ENCODE data around the gene TUBGCP6. TPM values are rescaled to one million over a fixed set of nuclear protein-coding genes. Genes with fewer than 3 reads are reported as not detected.
A peak's percentile ranks its signal among the peaks of the same experiment; 100 is the strongest.

Gene TUBGCP6
- total RNA-seq, 1 donor from 2014 or later = 45.4 TPM

- Histone ChIP-seq H3K4me1 (peaks cover 53% of the 10 kb centered on the region), H3K27me3 (no peaks in the 10 kb centered on the region), H3K9me3 (no peaks in the 10 kb centered on the region), H3K36me3 (peaks cover 0 to 30% of the 10 kb centered on the region in 2 donors), H3K4me3 (peak overlapping the region; percentile 76 to 85), H3K27ac (no peak overlapping the region)
- no peak for DNase-seq (ENCODE audit: extremely low spot score in 2 of 2)
- intact Hi-C loops (cut with DNase I) = no loop called here
- no peak for TF ChIP-seq POLR2A (IDR thresholded peaks at IDR 0.05)
- no peak for TF ChIP-seq CTCF (IDR thresholded peaks at IDR 0.05)
These were observed 42.6 kb downstream of the TUBGCP6 start for GRCh38 chr22:50202130-50202666.

GRCh38 chr22:50201191-50202129 lies 43.4 kb downstream of the TUBGCP6 start:
- Histone ChIP-seq H3K36me3 (peaks cover 0 to 28% of the 10 kb centered on the region in 2 donors), H3K9me3 (no peaks in the 10 kb centered on the region), H3K27ac (peak overlapping the region; percentile 57), H3K27me3 (no peaks in the 10 kb centered on the region), H3K4me3 (peak overlapping the region; percentile 76 to 85), H3K4me1 (peaks cover 46% of the 10 kb centered on the region)
- DNase-seq (ENCODE audit: extremely low spot score in 2 of 2) = no peak
- intact Hi-C loops (cut with DNase I) = no loop called here
- no peak for TF ChIP-seq CTCF (IDR thresholded peaks at IDR 0.05)
- TF ChIP-seq POLR2AphosphoS5 (IDR thresholded peaks at IDR 0.05; ENCODE audit: insufficient read depth in 1 of 2, low read depth in 1 of 2) = no peak
- TF ChIP-seq POLR2A (IDR thresholded peaks at IDR 0.05) = no peak

- peaks cover 0 to 26% of the 10 kb centered on the region in 2 donors for H3K36me3 ChIP-seq
- H3K9me3 ChIP-seq = no peaks in the 10 kb centered on the region
- no peaks in the 10 kb centered on the region for H3K27me3 ChIP-seq
- peaks cover 41% of the 10 kb centered on the region for H3K4me1 ChIP-seq
- TF ChIP-seq POLR2AphosphoS5 (IDR thresholded peaks at IDR 0.05; ENCODE audit: insufficient read depth in 1 of 2, low read depth in 1 of 2) (peak; percentile 33 to 81), POLR2A (IDR thresholded peaks at IDR 0.05) (peak in 1 of 2 donors; percentile 77), CTCF (IDR thresholded peaks at IDR 0.05) (no peak)
- H3K4me3 ChIP-seq = peak within 1 kb of the TSS; percentile 76 to 85
- H3K27ac ChIP-seq = peak within 1 kb of the TSS; percentile 82
- DNase-seq (ENCODE audit: extremely low spot score in 2 of 2) = no peak
- intact Hi-C loops (cut with DNase I) = no loop called here
These were observed 44.2 kb downstream of the TUBGCP6 start, which contains the start of gene SELENOO for GRCh38 chr22:50200461-50201190. Gene SELENOO, plus strand, starts transcription at chr22:50201011. Its CDS starts 26 bp downstream, at chr22:50201037.

GRCh38 chr22:50199829-50200460 lies 44.9 kb downstream of the TUBGCP6 start:
- H3K4me1 ChIP-seq = peaks cover 34% of the 10 kb centered on the region
- intact Hi-C loops (cut with DNase I) = loop anchor here (10.0 kb wide), 1 partner anchor 275 kb away; no protein-coding TSS in a partner anchor
- no peak for DNase-seq (ENCODE audit: extremely low spot score in 2 of 2)
- H3K27me3 ChIP-seq = no peaks in the 10 kb centered on the region
- H3K4me3 ChIP-seq = peak overlapping the region; percentile 76 to 85
- no peak for TF ChIP-seq POLR2AphosphoS5 (IDR thresholded peaks at IDR 0.05; ENCODE audit: insufficient read depth in 1 of 2, low read depth in 1 of 2)
- no peak for TF ChIP-seq POLR2A (IDR thresholded peaks at IDR 0.05)
- TF ChIP-seq CTCF (IDR thresholded peaks at IDR 0.05) = no peak
- H3K36me3 ChIP-seq = peaks cover 0 to 23% of the 10 kb centered on the region in 2 donors
- H3K27ac ChIP-seq = peak overlapping the region; percentile 82
- no peaks in the 10 kb centered on the region for H3K9me3 ChIP-seq
